HAP-1 (cell line): Measurements from ENCODE around the gene ORAI1.
A peak's percentile ranks its signal among the peaks of the same experiment; 100 is the strongest.
"Not testable (repeated sequence)": the region's sequence is repeated elsewhere in the genome, so short reads cannot be mapped to it uniquely, and the experiment has no call there.

Experiments
- DNase-seq, 2 experiments: peaks; one replicate each; pipeline ENCODE4 v3.0.0-alpha.2; 2016 to 2020; ENCODE audit warnings: low spot score in 2 of 2
- H3K27me3 ChIP-seq: fragments of 250-450 bp; sonication (Bioruptor Pico); 2 replicates; pipeline ENCODE4 v1.5.1; 2020; ENCODE audit warnings: low read depth, mild to moderate bottlenecking, moderate library complexity
- H3K36me3 ChIP-seq: fragments of 250-450 bp; sonication (Bioruptor Pico); replicated peaks from 2 replicates; pipeline ENCODE4 v1.5.1; 2020; ENCODE audit warnings: mild to moderate bottlenecking
- H3K4me1 ChIP-seq: fragments of 250-450 bp; sonication (Bioruptor Pico); 2 replicates; pipeline ENCODE4 v1.5.1; 2020; ENCODE audit warnings: mild to moderate bottlenecking
- H3K4me3 ChIP-seq: fragments of 250-450 bp; sonication (Bioruptor Pico); 2 replicates; pipeline ENCODE4 v1.5.1; 2020; ENCODE audit warnings: mild to moderate bottlenecking, moderate library complexity
- H3K9me3 ChIP-seq: fragments of 250-450 bp; sonication (Bioruptor Pico); 2 replicates; pipeline ENCODE4 v1.5.1; 2020; ENCODE audit warnings: mild to moderate bottlenecking, moderate library complexity
- in situ Hi-C: fragments of 300-500 bp; cut with MboI; formaldehyde crosslinking; loops from 3 replicates; pipeline ENCODE4 v1.14.3; 2020; ENCODE audit warnings: low sequenced_read_pairs, inconsistent platforms, mixed read lengths

The ORAI1 gene

GRCh38 chr12:121584885-121585284, 41.4 kb upstream of the ORAI1 start:
- in situ Hi-C loops, H3K4me3 ChIP-seq, H3K27me3 ChIP-seq, H3K36me3 ChIP-seq, DNase-seq, H3K9me3 ChIP-seq: not testable (repeated sequence)
- H3K4me1 ChIP-seq, result peaks cover 31% of the 10 kb centered on the region

- Histone ChIP-seq H3K9me3 (no peaks in the 10 kb centered on the region), H3K27me3 (no peaks in the 10 kb centered on the region), H3K4me3 (peak overlapping the region; percentile 4; the same call in 1 of the 2 replicates), H3K4me1 (peaks cover 18% of the 10 kb centered on the region), H3K36me3 (peaks cover 3% of the 10 kb centered on the region; the same call in 1 of the 2 replicates)
- DNase-seq, result peak; percentile 68 to 81
- in situ Hi-C loops, result no loop called here
Observed at GRCh38 chr12:121590476-121591143, 35.7 kb upstream of the ORAI1 start.

GRCh38 chr12:121592320-121592719, 34.0 kb upstream of the ORAI1 start:
- Histone ChIP-seq H3K4me3 (no peak overlapping the region), H3K4me1 (peaks cover 13% of the 10 kb centered on the region), H3K9me3 (no peaks in the 10 kb centered on the region), H3K27me3 (no peaks in the 10 kb centered on the region), H3K36me3 (peaks cover 3% of the 10 kb centered on the region; the same call in 1 of the 2 replicates)
- in situ Hi-C loops, result no loop called here
- DNase-seq, result no peak

GRCh38 chr12:121595520-121595919, 30.8 kb upstream of the ORAI1 start:
- DNase-seq, result no peak
- no peak overlapping the region for H3K4me3 ChIP-seq
- no peaks in the 10 kb centered on the region for H3K9me3 ChIP-seq
- in situ Hi-C loops, result no loop called here
- no peaks in the 10 kb centered on the region; the same call in 1 of the 2 replicates for H3K36me3 ChIP-seq
- H3K27me3 ChIP-seq, result no peaks in the 10 kb centered on the region
- peaks cover 6% of the 10 kb centered on the region for H3K4me1 ChIP-seq

- no peaks in the 10 kb centered on the region for H3K4me1 ChIP-seq
- H3K36me3 ChIP-seq, result no peaks in the 10 kb centered on the region; the same call in 1 of the 2 replicates
- no peaks in the 10 kb centered on the region for H3K27me3 ChIP-seq
- in situ Hi-C loops, result no loop called here
- H3K9me3 ChIP-seq, result no peaks in the 10 kb centered on the region
- DNase-seq, result no peak
- H3K4me3 ChIP-seq, result no peak overlapping the region
Observed at GRCh38 chr12:121596526-121596925, 29.8 kb upstream of the ORAI1 start.

- no peak overlapping the region for H3K4me3 ChIP-seq
- no peaks in the 10 kb centered on the region for H3K4me1 ChIP-seq
- in situ Hi-C loops, result no loop called here
- no peaks in the 10 kb centered on the region for H3K27me3 ChIP-seq
- DNase-seq, result no peak
- H3K9me3 ChIP-seq, result no peaks in the 10 kb centered on the region
- H3K36me3 ChIP-seq, result no peaks in the 10 kb centered on the region
Observed at GRCh38 chr12:121600702-121601336, 25.5 kb upstream of the ORAI1 start.

GRCh38 chr12:121602766-121603165, 23.6 kb upstream of the ORAI1 start:
- no peaks in the 10 kb centered on the region for H3K36me3 ChIP-seq

GRCh38 chr12:121603581-121603980, 22.7 kb upstream of the ORAI1 start:
- H3K4me1 ChIP-seq, result no peaks in the 10 kb centered on the region
- no peaks in the 10 kb centered on the region for H3K27me3 ChIP-seq
- no peaks in the 10 kb centered on the region for H3K36me3 ChIP-seq
- H3K9me3 ChIP-seq, result no peaks in the 10 kb centered on the region
- in situ Hi-C loops, result no loop called here
- DNase-seq, result no peak
- H3K4me3 ChIP-seq, result no peak overlapping the region

More at GRCh38 chr12:121602766-121603165, 23.6 kb upstream of the ORAI1 start:
- no peak for DNase-seq
- no peaks in the 10 kb centered on the region for H3K27me3 ChIP-seq
- H3K9me3 ChIP-seq, result no peaks in the 10 kb centered on the region
- no peak overlapping the region for H3K4me3 ChIP-seq
- in situ Hi-C loops, result no loop called here
- no peaks in the 10 kb centered on the region for H3K4me1 ChIP-seq

- no peaks in the 10 kb centered on the region for H3K9me3 ChIP-seq
- H3K4me3 ChIP-seq, result no peak overlapping the region
- peaks cover 10% of the 10 kb centered on the region for H3K4me1 ChIP-seq
- in situ Hi-C loops, result no loop called here
- no peaks in the 10 kb centered on the region for H3K36me3 ChIP-seq
- H3K27me3 ChIP-seq, result no peaks in the 10 kb centered on the region
- DNase-seq, result no peak
Observed at GRCh38 chr12:121608301-121608700, 18.0 kb upstream of the ORAI1 start.

- Histone ChIP-seq H3K4me1 (peaks cover 10% of the 10 kb centered on the region), H3K9me3 (no peaks in the 10 kb centered on the region)
Observed at GRCh38 chr12:121610239-121611149, 15.8 kb upstream of the ORAI1 start.

GRCh38 chr12:121611306-121611705, 15.0 kb upstream of the ORAI1 start:
- Histone ChIP-seq H3K4me1 (peaks cover 10% of the 10 kb centered on the region), H3K9me3 (no peaks in the 10 kb centered on the region), H3K4me3 (no peak overlapping the region), H3K36me3 (no peaks in the 10 kb centered on the region), H3K27me3 (no peaks in the 10 kb centered on the region)
- in situ Hi-C loops, result no loop called here
- peak in 1 of 2 experiments; percentile 60 for DNase-seq

More at GRCh38 chr12:121610239-121611149, 15.8 kb upstream of the ORAI1 start:
- DNase-seq, result peak; percentile 76 to 81
- H3K4me3 ChIP-seq, result no peak overlapping the region
- no peaks in the 10 kb centered on the region for H3K27me3 ChIP-seq
- in situ Hi-C loops, result no loop called here
- no peaks in the 10 kb centered on the region for H3K36me3 ChIP-seq

- H3K4me3 ChIP-seq, result no peak overlapping the region
- no peaks in the 10 kb centered on the region for H3K9me3 ChIP-seq
- no peak for DNase-seq
- in situ Hi-C loops, result no loop called here
- no peaks in the 10 kb centered on the region for H3K36me3 ChIP-seq
- no peaks in the 10 kb centered on the region for H3K27me3 ChIP-seq
- peaks cover 10% of the 10 kb centered on the region for H3K4me1 ChIP-seq
Observed at GRCh38 chr12:121613462-121613861, 12.9 kb upstream of the ORAI1 start.

GRCh38 chr12:121614872-121615467, 11.4 kb upstream of the ORAI1 start:
- DNase-seq, result no peak
- in situ Hi-C loops, result no loop called here
- no peak overlapping the region for H3K4me3 ChIP-seq
- H3K36me3 ChIP-seq, result no peaks in the 10 kb centered on the region
- no peaks in the 10 kb centered on the region for H3K27me3 ChIP-seq
- peaks cover 8% of the 10 kb centered on the region for H3K4me1 ChIP-seq
- no peaks in the 10 kb centered on the region for H3K9me3 ChIP-seq
